Mononuclear cell (primary cell): ENCODE measurements around the gene CELSR3. TPM values are rescaled to one million over a fixed set of nuclear protein-coding genes. Genes with fewer than 3 reads are reported as not detected.
A peak's percentile ranks its signal among the peaks of the same experiment; 100 is the strongest.

Experiments
- H3K27me3 ChIP-seq: 2 replicates; pipeline ENCODE4 v1.6.0; 2011; ENCODE audit warnings: low read length, control low read depth; ENCODE audit not compliant: insufficient read depth
- H3K4me1 ChIP-seq: 2 replicates; pipeline ENCODE4 v1.5.1; 2011; ENCODE audit warnings: mild to moderate bottlenecking, low read length, control low read depth; ENCODE audit not compliant: insufficient read depth
- H3K4me3 ChIP-seq: 2 replicates; pipeline ENCODE4 v1.5.1; 2011; ENCODE audit warnings: mild to moderate bottlenecking, low read length, moderate library complexity
- H3K9me3 ChIP-seq: 2 replicates; pipeline ENCODE4 v1.5.1; 2011; ENCODE audit warnings: low read depth, mild to moderate bottlenecking, control low read depth, low read length
- total RNA-seq: library from RNA; depleted of rRNA; stranded (reverse); fragments of >200 nt; gene quantifications from one replicate; pipeline ENCODE4 v1.2.3, GENCODE V29; 2012

CELSR3 gene
- total RNA-seq, 1 donor = 2.6 TPM

DNA sequence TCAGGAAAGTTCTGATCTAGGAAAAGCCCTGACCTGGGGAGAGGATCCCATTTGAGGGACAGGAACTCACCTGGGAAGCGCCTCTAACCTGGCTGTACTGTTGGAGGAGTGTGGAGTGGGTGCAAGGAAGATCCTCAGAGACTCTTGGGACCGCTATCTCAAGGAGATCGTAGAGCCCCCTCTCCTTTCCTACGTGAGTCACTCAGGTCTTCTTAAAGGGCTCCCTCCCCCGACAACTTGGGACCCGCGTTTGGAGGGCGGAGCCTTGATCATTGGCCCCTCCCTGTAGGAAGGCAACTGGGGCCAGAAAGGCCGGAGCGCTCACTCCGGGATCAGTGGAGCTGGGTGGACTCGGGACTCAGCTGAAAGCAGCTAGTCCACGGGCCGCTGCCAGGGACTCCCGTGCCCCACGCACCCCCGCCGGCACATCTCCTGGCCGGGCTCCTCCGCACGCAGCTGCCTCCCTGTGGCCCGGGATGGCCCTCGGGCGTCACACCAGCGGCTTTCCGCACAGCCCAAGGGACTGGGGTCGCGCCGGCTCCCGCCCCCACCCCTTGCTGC lies 27.9 kb downstream of the CELSR3 start:
- H3K27me3 ChIP-seq = no peaks in the 10 kb centered on the region
- peaks cover 20% of the 10 kb centered on the region for H3K4me1 ChIP-seq
- peak overlapping the region; percentile 67 for H3K4me3 ChIP-seq
- H3K9me3 ChIP-seq = no peaks in the 10 kb centered on the region

DNA sequence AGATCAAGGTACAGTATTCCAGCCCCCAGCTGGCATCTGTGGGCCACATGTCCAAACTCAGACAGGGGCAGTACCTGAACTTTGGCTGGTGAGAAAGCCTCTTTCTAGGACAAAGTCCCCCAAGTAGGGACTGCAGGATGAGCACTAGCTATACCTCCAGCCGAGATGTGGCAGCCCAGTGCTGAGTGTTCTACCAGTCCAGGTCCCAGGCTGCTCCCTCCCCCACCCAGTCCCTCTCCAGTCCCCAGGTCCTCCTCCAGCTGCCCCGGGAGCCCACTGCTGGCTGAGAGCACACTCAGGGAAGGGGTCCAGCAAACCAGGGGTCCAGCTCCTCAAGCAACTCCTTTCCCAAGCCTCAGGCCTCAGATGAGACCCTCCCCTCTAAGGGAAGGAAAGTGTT lies 28.9 kb downstream of the CELSR3 start:
- Histone ChIP-seq H3K27me3 (no peaks in the 10 kb centered on the region), H3K4me3 (no peak overlapping the region), H3K4me1 (peaks cover 20% of the 10 kb centered on the region), H3K9me3 (no peaks in the 10 kb centered on the region)

DNA sequence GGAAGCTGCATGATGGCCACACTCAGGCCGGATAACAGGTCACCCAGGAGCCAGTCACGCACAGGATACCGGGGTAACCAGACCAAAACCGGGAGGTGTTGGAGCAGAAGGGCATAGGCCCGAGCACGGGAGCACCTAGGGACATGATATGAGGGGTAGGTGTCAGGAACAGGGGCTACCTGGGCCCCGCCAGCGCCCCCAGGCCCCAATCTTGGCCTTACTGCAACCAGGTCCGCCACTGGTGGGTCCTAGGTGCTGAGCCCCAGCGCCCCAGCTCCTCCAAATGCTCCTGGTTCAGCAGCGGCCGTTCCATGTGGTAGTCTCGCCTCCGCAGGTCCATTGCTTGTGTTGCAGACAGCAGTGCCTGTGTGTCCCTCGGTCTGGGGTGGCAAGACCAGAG lies 29.4 kb downstream of the CELSR3 start:
- no peaks in the 10 kb centered on the region for H3K27me3 ChIP-seq
- H3K9me3 ChIP-seq = no peaks in the 10 kb centered on the region
- H3K4me1 ChIP-seq = peaks cover 20% of the 10 kb centered on the region
- no peak overlapping the region for H3K4me3 ChIP-seq

DNA sequence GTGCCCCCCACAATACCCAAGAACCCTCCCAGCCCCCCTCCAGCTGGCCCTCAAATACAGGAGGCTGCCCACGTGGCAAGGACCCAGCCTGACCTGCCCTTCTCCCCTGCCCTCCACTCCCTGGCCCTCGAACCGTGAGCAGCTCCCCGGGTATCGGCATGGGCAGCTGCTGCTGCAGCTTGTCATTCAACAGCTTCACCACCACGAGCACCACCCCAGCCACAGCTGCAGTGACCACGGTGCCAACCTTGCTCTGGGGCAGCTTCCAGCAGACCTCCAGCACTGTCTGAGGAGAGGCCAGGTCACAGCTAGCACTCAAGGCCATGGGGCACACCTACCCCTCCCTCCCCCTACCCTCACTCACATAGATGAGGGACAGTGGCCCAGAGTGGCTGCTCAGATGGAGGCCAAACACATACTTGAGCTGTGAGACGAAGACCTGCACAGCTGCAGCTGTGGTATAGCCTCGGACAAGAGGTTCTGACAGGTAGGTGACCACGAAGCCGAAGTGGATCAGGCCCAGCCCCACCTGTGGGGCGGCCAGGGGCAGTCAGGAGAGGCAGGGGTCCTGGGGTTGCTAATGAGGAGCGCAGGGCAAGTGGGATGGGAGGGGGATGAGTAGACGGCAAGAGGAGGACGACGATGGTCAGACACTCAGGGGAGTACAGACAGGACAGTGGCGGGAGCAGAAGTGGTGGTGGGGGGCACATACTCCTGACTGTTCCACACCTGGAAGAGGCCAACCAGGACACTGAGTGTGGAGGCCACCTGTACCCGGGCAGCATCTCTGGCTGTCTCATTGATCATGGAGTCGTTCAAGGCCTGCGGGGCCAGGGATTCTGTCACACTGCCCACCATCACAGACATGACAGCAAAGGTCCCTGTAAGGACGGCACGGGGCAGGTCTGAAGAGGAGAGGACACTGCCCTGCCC lies 30.9 kb downstream of the CELSR3 start:
- Histone ChIP-seq H3K9me3 (no peaks in the 10 kb centered on the region), H3K27me3 (no peaks in the 10 kb centered on the region), H3K4me1 (peaks cover 20% of the 10 kb centered on the region), H3K4me3 (no peak overlapping the region)

DNA sequence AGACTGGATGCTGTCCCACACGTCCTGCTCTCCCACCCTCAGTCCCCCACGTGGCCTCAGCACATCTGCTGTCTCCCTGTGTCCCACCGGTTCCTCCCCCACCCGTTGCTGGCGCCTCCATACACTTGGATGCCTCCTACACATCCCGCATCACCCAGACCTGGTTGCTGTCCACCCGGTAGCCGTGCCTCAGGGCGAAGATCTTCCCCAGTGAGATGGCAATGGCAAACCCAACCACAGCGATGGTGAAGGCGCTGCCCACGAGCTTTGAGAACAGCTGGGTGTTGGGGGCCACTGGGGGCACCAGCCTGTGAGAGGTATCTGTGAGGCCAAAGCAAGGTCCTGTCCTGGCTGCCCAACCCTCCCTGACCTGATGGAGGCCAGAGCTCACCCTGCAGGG lies 31.9 kb downstream of the CELSR3 start:
- Histone ChIP-seq H3K27me3 (no peaks in the 10 kb centered on the region), H3K4me3 (no peak overlapping the region), H3K4me1 (peaks cover 13% of the 10 kb centered on the region), H3K9me3 (no peaks in the 10 kb centered on the region)

DNA sequence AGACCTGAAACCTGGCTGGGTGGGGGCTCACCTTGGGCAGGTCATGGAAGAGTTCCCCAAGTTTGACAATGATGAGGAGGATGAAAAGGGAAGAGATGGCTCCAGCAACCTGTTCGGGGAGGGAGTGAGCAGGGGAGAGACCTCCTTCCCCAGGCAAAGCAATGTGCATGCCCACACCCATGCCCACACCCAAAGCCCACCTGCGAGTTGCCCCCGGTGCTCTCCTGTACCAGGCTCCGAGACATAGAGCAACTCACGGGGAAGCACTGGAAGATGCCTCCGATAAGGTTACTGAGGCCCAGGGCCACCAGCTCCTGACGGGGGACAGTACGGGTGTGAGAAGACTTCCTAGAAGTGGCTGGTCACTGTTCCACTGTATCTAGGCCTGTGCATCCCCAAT lies 32.3 kb downstream of the CELSR3 start:
- H3K27me3 ChIP-seq = no peaks in the 10 kb centered on the region
- no peak overlapping the region for H3K4me3 ChIP-seq
- peaks cover 10% of the 10 kb centered on the region for H3K4me1 ChIP-seq
- no peaks in the 10 kb centered on the region for H3K9me3 ChIP-seq

DNA sequence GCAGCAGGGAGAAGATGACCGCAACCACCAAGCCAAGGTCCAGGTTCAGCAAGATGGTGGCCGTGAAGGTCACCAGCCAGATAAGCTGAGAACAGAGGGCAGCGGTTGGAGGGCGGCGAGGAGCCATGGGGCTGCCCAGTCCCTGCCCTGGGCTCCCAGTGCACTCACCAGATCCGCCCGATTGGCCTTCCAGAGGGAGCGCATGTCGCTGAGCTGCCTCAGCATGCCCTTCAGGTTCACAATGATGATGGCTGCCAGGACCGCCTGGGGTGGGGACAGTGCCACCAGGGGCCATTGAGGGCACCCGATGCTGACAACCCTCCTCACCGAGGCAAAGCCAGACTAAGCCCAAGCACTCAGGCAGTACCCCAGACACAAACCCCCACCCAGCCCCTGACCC lies 32.8 kb downstream of the CELSR3 start:
- Histone ChIP-seq H3K4me1 (peaks cover 10% of the 10 kb centered on the region), H3K27me3 (no peaks in the 10 kb centered on the region), H3K9me3 (no peaks in the 10 kb centered on the region)

DNA sequence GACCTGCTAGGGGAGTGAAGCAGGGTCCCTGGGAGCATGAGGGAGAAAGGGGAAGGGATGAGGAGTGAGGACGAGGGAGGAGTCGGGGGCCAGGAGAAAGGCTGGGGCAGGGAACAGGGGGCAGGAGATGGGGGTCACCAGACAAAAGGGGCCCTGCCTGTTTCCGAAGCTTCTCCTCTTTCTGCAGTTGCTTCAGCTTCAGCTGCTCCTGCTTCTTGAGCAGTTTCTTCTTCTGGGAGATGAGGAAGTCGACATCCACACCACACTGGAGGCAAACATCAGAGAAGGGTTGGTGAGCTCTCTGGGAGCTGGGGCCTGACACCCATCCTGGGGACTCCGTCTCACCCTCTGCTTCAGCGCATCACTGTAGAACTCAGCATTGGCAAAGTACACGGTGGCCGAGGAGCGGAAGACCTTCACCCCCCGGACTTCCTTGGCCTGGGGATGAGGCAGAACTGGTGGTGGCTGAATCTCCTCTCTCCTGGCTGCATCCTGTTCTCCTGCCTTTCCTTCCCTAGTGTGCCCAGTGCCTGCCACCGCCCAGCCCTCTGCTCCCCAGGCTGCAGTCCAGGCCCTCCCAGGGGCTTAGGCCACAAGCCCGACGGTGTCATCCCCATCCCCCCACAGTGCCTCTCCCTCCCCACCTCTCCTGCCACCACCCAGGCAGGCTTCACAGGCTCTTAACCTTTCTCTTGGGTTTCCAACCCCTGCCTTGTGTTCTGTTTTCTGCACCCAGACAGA lies 34.2 kb downstream of the CELSR3 start:
- H3K27me3 ChIP-seq = no peaks in the 10 kb centered on the region
- H3K4me3 ChIP-seq = no peak overlapping the region
- H3K4me1 ChIP-seq = peaks cover 6% of the 10 kb centered on the region
- H3K9me3 ChIP-seq = no peaks in the 10 kb centered on the region

More for the DNA sequence above, 32.8 kb downstream of the CELSR3 start:
- H3K4me3 ChIP-seq = no peak overlapping the region

DNA sequence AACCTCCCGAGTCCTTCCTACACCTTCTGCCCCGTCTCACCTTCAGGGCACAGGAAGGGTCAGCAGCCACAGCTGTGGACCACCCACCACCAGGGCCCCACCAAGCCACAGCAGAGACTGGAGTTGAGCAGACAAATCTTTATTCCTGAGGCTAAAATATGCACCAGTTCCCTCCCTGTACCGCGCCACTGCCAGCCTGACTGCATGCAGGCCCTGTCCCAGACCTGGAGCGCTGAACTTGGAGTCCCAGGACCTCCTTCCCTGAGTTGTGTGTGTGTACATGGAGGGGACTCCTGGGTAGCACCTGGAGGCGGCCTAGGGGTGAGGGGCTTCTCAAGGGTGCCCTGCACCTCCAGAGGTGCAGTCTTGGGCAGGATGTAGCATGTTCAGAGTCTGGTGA lies 37.1 kb downstream of the CELSR3 start:
- Histone ChIP-seq H3K4me1 (peaks cover 6% of the 10 kb centered on the region), H3K4me3 (no peak overlapping the region), H3K27me3 (no peaks in the 10 kb centered on the region), H3K9me3 (no peaks in the 10 kb centered on the region)

DNA sequence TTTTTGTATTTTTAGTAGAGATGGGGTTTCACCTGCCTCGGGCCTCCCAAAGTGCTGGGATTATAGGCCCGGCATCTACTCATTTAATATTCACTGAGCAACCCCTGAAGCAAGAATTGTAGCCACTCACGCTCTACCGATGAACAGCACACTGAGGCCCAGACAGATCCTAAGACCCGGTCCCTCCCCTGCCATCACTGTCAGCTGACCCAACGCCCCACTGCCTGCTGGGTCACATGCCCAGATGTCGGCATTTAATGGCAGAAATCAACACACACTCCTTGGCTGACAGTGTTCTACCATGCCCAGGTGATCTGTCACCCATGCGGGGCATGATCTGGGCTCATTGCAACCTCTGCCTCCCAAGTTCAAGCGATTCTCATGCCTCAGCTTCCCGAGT lies 37.9 kb downstream of the CELSR3 start:
- Histone ChIP-seq H3K9me3 (no peaks in the 10 kb centered on the region), H3K4me3 (no peak overlapping the region), H3K4me1 (peaks cover 6% of the 10 kb centered on the region), H3K27me3 (no peaks in the 10 kb centered on the region)

DNA sequence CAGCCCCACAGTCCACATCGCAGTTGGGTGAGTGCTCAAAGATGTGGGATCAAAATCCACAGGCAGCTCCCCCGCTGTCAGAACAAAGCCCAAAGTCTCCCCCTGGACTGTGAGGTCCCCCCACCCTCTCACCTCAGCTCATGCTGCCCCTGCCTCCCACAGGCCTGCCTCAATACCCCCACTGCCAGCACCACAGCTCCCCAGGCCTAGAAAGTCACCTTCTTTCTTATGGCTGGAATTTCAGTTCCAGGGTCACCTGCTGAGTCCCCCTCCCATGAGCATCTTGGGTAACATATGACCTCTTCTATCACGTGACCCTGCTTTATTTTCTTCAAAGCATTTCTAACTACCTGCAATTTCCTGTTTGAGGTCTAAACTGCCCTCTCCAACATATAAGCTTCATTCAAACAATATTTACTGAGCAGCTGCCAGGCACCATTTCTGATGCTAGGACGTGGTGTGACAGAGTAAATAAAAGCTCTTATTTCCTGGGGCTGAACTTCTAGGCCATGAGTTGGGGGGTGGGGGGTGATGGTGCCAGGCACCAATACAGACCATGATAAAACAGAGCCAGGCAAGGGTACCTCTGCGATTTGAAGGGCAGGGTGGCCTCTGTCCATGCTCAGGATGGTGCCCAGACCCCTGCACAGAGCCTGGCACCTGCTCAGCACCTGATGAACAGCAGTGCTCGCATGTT lies 38.7 kb downstream of the CELSR3 start:
- Histone ChIP-seq H3K4me3 (no peak overlapping the region), H3K4me1 (peaks cover 6% of the 10 kb centered on the region), H3K27me3 (no peaks in the 10 kb centered on the region), H3K9me3 (no peaks in the 10 kb centered on the region)

DNA sequence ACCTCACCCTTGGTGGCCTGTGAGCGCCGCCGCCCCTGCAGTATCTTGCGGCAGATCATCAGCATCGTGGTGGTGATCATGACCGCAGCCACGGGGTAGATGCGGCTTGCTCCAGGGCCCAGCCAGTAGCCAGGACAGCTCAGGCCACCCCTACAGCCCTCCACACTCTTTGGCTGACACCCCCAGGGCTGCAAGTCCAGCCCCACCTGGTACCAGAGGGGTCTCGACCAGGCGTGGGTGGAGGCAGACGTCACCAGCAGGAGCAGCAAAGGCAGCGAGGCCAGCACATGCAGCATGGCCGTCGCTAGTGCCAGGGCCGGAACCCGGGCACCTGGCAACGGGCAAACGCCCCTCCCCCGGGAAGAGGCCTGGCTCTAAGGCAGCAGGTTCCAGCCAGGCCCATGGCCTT lies 41.2 kb downstream of the CELSR3 start, which contains the start of gene TMEM89:
Gene TMEM89 (minus strand): TSS at position 309 of the 409 bp plus-strand sequence. CDS start 13 bp downstream, at position 296.
- Histone ChIP-seq H3K4me3 (no peak within 1 kb of the TSS), H3K4me1 (peaks cover 6% of the 10 kb centered on the region), H3K9me3 (peaks cover 16% of the 10 kb centered on the region), H3K27me3 (no peaks in the 10 kb centered on the region)

DNA sequence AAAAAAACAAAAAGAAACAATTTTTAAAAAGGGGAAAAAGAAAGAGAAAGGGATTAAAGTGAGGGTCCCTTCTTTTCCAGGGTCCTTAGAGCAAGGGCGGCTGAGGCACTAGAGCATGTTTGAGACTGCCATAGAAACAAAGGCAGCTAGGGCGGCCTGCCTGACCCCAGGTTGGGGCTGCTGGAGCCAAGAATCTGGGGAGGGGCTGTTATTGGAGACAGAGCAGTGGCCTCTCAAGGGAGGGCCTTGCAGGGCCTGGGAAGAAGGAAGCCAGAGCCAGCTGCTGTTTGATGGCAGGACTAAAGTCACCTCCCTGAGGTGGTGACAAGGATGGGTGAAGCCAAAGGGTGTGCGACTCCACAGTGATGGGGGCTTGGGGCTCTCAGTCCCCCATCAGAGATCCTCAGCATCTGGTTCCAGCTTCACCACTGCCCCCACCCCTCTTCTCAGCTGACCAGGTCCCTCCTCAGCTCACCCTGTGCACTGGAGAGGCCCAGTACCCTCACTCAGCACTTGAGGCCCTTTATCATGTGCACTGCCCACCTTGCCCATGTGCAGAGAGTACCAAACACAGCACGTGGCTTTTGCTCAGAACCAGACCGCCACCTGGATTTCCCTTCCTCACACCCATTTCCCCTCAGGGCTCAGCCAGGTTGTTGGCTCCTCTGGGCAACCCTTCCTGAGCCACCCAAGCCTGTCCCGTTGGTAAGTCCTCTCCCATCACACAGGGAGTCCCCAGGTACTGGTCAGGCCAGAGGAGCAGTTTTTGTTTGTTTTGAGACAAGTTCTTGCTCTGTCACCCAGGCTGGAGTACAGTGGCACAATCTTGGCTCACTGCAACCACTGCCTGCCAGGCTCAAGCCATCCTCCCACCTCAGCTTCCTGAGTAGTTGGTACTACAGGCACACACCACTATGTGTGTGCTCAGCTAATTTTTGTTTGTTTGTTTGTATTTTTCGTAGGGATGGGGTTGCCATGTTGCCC lies 42.9 kb downstream of the CELSR3 start:
- Histone ChIP-seq H3K27me3 (no peaks in the 10 kb centered on the region), H3K4me3 (no peak overlapping the region), H3K9me3 (peaks cover 16% of the 10 kb centered on the region), H3K4me1 (peaks cover 8% of the 10 kb centered on the region)

DNA sequence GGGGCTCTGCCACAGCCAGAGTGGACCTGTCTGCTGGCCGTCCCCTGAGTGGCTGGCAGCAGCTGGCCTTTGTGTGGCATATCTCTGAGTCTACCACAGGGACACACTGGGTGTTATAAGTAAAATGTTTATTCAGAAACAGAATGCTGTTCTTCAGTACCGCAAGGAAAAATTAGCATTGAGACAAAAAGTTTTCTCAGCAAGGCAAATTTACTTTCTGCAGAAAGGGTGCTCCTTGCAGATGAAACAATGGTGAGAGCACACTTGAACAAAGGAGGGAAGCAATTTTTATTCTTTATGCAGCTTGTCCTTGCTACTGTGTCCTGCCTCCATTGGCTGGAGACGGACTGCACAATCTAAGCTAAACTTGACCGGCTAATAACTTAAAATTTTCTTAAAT lies 45.1 kb downstream of the CELSR3 start:
- peaks cover 15% of the 10 kb centered on the region for H3K4me1 ChIP-seq
- no peaks in the 10 kb centered on the region for H3K27me3 ChIP-seq
- H3K4me3 ChIP-seq = no peak overlapping the region
- peaks cover 16% of the 10 kb centered on the region for H3K9me3 ChIP-seq
